Smooth muscle cell of the brain vasculature (primary cell): ENCODE data around the gene SLC17A5.
"Not testable (repeated sequence)": the region's sequence is repeated elsewhere in the genome, so short reads cannot be mapped to it uniquely, and the experiment has no call there.

Source experiments
- DNase-seq: peaks from one replicate; pipeline ENCODE4 v3.0.0-alpha.2; 2012; ENCODE audit warnings: low read depth, low spot score

Gene SLC17A5

DNA sequence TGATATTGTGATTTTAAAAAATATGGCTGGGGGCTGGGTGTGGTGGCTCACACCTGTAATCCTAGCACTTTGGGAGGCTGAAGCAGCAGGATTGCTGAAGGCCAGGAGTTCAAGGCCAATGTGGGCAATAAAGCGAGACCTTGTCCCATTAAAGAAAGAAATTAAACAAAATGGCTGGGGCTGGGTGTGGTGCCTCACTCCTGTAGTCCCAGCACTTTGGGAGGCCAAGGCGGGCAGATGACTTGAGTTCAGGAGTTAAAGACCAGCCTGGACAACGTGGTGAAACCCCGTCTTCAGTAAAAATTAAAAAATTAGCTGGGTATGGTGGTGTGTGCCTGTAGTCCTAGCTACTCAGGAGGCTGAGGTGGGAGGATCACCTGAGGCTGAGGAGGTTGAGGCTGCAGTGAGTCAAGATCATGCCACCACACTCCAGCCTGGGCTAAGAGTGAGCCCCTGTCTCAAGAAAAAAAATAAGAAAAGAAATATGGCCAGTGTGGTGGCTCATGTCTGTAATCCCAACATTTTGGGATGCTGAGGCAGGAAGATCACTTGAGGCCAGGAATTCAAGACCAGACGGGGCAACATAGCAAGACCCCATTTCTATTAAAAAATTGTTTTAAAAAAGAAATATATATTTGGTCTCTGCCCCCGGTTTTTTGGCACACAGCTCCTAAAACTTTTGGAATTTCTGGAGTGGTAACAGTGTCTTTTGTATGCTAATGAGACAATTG, 39.8 kb downstream of the SLC17A5 start:
- DNase-seq = no peak

DNA sequence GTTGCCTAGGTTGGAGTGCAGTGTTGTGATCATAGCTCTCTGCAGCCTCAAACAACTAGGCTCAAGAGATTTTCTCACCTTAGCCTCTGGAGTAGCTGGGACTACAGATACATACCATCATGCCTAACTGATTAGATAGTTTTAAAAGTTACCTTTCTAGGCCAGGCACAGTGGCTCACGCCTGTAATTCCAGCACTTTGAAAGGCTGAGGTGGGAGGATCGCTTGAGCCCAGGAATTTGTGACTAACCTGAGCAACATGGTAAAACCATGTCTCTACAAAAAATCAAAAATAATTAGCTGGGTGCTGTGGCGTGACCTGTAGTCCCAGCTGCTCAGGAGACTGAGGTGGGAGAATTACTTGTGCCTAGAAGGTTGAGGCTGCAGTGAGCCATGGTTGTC, 41.2 kb downstream of the SLC17A5 start:
- no peak for DNase-seq

GRCh38 chr6:73610444-73611275, 43.1 kb downstream of the SLC17A5 start:
- no peak for DNase-seq

DNA sequence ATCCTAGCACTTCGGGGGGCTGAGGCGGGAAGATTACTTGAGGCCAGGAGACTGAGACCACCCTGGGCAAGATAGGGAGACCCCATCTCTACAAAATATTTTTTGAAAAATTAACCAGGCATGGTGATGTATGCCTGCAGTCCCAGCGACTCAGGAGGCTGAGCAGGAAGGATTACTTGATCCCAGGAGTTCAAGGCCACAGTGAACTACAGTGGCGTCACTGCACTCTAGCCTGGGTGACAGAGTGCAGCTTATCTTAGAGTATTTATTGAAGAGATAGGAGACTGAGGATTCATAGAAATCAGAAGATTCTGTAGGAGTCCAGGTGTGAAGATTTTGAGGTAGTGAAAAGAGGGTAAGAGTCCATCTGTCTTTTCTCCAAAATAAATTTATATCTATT, 45.0 kb downstream of the SLC17A5 start:
- DNase-seq = no peak

- DNase-seq = no peak
These were observed 47.4 kb downstream of the SLC17A5 start for GRCh38 chr6:73606428-73606827.

- no peak for DNase-seq
These were observed 49.3 kb downstream of the SLC17A5 start for GRCh38 chr6:73604461-73604860.

- no peak for DNase-seq
These were observed 49.8 kb downstream of the SLC17A5 start for GRCh38 chr6:73604020-73604419.

DNA sequence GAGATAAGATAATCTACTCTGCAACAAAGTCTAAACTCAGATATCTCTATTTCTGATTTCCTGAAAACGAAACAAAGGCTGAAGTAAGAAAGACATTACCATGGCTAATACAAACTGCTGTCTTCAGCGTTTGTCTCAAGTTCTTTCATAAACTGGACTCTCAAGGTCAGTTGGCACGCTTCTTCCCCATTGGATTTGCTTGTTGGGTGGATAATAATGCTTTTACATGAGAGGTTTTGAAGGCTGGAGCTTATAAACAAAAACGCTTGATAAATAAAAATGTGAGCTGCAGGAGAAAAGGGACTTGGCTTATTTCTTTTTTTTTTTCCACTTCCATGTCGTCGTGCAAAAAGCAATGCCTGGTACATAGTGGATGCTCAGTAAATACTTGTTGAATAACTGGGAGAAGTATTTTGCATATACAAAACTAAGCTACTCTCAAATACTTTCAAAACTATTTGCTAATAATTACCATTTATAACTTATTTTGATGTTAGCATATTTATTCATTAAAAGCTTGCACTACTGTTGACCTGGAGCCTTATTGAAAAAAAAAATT, 67.3 kb downstream of the SLC17A5 start:
- DNase-seq = no peak

GRCh38 chr6:73585566-73586415, 68.0 kb downstream of the SLC17A5 start:
- DNase-seq = no peak

DNA sequence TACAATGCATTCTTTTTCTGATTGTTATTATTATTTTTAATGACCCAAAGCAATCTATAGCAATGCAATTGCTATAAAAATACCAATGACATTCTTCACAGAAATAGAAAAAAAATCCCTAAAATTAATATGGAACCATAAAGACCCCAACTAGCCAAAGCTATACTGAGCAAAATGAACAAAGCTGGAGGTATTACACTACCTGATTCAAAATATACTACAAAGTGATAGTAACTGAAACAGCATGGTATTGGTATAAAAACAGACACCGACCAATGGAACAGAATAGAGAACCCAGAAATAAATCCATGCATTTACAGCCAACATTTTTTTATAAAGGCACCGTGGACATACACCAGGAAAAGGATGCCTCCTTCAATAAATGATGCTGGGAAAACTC, 72.5 kb downstream of the SLC17A5 start:
- DNase-seq = no peak

- peak; percentile 92 for DNase-seq
These were observed 73.3 kb downstream of the SLC17A5 start for GRCh38 chr6:73580247-73581149.

DNA sequence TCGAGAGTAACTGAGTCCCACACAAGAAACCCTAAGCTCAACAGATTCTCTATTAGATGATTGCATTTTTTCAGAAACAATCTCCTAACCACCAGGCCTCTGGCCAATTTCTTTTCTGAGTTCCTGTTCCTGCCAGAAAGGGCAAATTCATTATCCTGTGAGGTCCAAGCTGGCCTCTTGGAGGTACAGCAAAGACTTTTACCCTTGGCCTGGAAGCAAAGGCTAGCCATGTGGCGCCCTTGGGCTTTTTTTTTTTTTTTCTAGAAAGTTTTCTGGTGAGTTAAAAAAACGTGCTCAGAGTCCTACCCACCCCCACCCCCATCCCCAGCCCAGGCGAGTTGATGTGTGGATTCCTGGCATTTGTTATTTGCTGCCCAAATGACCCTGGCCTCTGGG, 73.9 kb downstream of the SLC17A5 start:
- peak; percentile 67 for DNase-seq

DNA sequence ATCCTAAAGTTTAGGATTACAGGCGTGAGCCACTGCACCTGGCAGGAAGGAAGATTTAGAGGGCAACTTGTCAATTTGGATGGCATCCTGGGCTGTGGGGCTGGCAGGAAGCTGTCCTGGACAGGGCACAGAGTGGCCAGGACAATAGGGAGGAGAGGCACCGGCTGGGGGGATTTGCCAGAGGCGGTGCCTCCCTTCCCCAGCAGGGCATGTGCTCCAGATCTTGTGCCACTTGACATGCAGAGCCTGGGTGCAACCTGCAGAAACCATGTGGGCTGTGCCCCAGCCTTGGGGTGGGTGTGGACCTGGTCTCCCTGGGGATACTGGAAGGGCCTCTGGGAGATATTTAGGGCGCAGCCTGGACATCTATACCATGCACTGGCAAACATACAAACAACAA, 74.4 kb downstream of the SLC17A5 start:
- DNase-seq = no peak

GRCh38 chr6:73577676-73578075, 76.1 kb downstream of the SLC17A5 start:
- DNase-seq = no peak

DNA sequence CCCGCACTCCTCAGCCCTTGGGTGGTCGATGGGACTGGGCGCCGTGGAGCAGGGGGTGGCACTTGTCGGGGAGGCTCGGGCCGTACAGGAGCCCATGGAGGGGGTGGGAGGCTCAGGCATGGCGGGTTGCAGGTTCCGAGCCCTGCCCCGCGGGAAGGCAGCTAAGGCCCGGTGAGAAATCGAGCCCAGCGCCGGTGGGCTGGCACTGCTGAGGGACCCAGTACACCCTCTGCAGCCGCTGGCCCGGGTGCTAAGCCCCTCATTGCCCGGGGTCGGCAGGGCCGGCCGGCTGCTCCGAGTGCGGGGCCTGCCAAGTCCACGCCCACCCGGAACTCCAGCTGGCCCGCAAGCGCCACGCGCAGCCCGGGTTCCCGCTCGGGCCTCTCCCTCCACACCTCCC, 81.3 kb downstream of the SLC17A5 start:
- not testable (repeated sequence) for DNase-seq

DNA sequence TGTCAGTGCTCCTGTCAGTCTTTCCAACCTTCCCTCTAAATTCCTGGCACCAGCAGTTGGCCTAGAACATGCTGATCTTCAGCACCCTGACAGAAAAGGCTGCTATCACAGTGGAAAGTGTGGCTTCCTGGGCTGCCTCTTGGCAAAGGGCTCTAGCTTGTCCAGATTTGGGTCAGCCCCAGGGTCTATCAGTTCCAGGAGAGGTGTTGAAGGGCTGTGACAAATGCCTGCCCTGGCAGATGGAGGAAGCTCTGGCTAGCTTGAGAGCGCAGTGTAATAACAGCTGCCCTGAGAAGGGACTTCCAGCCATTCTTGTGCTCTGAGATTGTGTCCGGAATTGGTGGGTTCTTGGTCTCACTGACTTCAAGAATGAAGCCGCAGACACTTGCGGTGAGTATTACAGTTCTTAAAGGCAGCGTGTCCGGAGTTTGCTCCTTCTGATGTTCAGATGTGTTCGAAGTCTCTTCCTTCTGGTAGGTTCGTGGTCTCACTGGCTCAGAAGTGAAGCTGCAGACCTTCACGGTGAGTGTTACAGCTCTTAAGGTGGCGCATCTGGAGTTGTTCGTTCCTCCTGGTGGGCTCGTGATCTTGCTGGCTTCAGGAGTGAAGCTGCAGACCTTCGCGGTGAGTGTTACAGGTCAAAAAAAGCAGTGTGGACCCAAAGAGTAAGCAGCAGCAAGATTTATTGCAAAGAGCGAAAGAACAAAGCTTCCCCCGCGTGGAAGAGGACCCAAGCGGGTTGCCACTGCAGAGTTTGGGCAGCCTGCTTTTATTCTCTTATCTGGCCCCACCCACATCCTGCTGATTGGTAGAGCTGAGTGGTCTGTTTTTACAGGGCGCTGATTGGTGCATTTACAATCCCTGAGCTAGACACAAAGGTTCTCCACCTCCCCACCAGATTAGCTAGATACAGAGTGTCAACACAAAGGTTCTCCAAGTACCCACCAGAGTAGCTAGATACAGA, 82.3 kb downstream of the SLC17A5 start:
- not testable (repeated sequence) for DNase-seq

GRCh38 chr6:73569121-73569520, 84.7 kb downstream of the SLC17A5 start:
- DNase-seq = no peak

DNA sequence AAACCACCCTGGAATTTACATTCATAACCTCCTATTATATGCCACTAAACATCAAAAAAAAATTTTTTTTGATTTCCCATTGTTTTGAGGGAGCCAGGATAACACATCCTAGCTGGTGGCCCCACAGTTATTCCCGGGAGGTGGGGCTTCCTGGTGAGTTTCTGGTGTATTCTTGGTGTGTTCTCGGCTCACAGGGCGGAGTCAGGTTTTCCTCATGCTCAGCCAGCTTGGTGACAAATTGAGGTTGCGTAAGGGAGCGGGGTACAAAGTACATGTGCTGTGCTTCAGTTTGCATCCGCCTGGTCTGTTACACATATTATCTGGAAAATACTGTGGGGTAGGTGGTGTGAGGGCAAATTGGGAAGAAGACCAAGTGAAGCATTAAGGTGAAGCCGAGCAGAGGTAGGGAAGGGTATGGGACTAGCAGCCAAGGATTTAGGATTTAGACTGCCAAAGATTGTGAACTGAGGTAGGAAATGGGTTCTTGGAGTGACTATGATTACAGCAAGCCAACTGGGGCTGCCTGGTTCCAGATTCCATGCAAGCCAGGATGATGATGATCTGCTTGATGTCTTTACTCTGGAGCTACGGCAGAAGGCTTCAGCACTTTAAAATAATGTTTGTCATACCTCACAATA, 86.7 kb downstream of the SLC17A5 start:
- DNase-seq = no peak

- DNase-seq = not testable (repeated sequence)
These were observed 87.3 kb downstream of the SLC17A5 start for GRCh38 chr6:73566486-73566871.
